SK-N-SH (cell line): Measurements from ENCODE around the gene NT5C1A. TPM values are rescaled to one million over a fixed set of nuclear protein-coding genes. Genes with fewer than 3 reads are reported as not detected.
A peak's percentile ranks its signal among the peaks of the same experiment; 100 is the strongest.

Experiments
- CTCF ChIA-PET: fragments of 300-600, 350-600 bp; formaldehyde crosslinking; extraction: SDS; loops from one replicate; lab custom pipeline; 2021; lab: Yijun Ruan, JAX
- POLR2A ChIA-PET: fragments of 350-600 bp; sonication (Branson Sonifier 250); formaldehyde crosslinking; extraction: SDS; loops from one replicate; lab custom pipeline; 2020; ENCODE audit warnings: antibody characterized with exemption, inconsistent platforms; lab: Yijun Ruan, JAX
- DNase-seq: peaks from one replicate; pipeline ENCODE4 v3.0.0; 2012
- H2AFZ ChIP-seq: fragments of 200-600 bp; sonication (generic); 2 replicates; pipeline ENCODE4 v1.8.1; 2016; ENCODE audit warnings: antibody characterized with exemption, mild to moderate bottlenecking, low read depth
- H3F3A ChIP-seq: fragments of 200-600 bp; sonication (generic); replicated peaks from 2 replicates; pipeline ENCODE3; 2016; ENCODE audit warnings: antibody characterized with exemption, mild to moderate bottlenecking; ENCODE audit not compliant: insufficient read depth
- H3K27ac ChIP-seq, 2 experiments: fragments of 200-500 bp in 1 of 2; fragments of 200-600 bp in 1 of 2; sonication (Bioruptor generic) in 1 of 2; sonication (generic), shearing (Covaris generic) in 1 of 2; 2 replicates each; pipeline versions ENCODE4 v1.5.1 to v1.6.1; 2014 to 2016; ENCODE audit warnings: low read depth in 2 of 2, inconsistent platforms in 1 of 2, low read length in 1 of 2, mild to moderate bottlenecking in 1 of 2, mixed read lengths in 1 of 2
- H3K27me3 ChIP-seq: fragments of 200-600 bp; sonication (generic), shearing (Covaris generic); 2 replicates; pipeline ENCODE4 v1.6.1; 2016; ENCODE audit warnings: mixed run types; ENCODE audit not compliant: insufficient read depth
- H3K36me3 ChIP-seq, 2 experiments: fragments of 200-500 bp in 1 of 2; fragments of 200-600 bp in 1 of 2; sonication (Bioruptor generic) in 1 of 2; sonication (generic) in 1 of 2; replicated peaks in 1 of 2; 2 replicates each; pipeline versions ENCODE3 to v1.5.1; 2014 to 2016; ENCODE audit warnings: low read length in 1 of 2, mild to moderate bottlenecking in 1 of 2; ENCODE audit not compliant: insufficient read depth in 2 of 2, control insufficient read depth in 1 of 2
- H3K4me1 ChIP-seq, 2 experiments: fragments of 200-500 bp in 1 of 2; fragments of 200-600 bp in 1 of 2; sonication (Bioruptor generic) in 1 of 2; sonication (generic), shearing (Covaris generic) in 1 of 2; 2 replicates each; pipeline versions ENCODE4 v1.5.1 to v1.6.1; 2014 to 2016; ENCODE audit warnings: low read depth in 1 of 2, low read length in 1 of 2, mixed run types in 1 of 2; ENCODE audit not compliant: insufficient read depth in 2 of 2, control insufficient read depth in 1 of 2
- H3K4me2 ChIP-seq: fragments of 200-600 bp; sonication (generic), shearing (Covaris generic); 2 replicates; pipeline ENCODE4 v1.6.1; 2017; ENCODE audit warnings: mixed run types
- H3K4me3 ChIP-seq, 2 experiments: fragments of 200-500 bp in 1 of 2; fragments of 200-600 bp in 1 of 2; sonication (Bioruptor generic) in 1 of 2; sonication (generic), shearing (Covaris generic) in 1 of 2; 2 replicates each; pipeline versions ENCODE4 v1.5.1 to v1.8.1; 2014 to 2016; ENCODE audit warnings: low read depth in 2 of 2, inconsistent platforms in 1 of 2, low read length in 1 of 2, mild to moderate bottlenecking in 1 of 2, mixed read lengths in 1 of 2, moderate library complexity in 1 of 2
- H3K79me2 ChIP-seq: fragments of 200-600 bp; sonication (generic); 2 replicates; pipeline ENCODE4 v1.8.1; 2017; ENCODE audit warnings: mild to moderate bottlenecking; ENCODE audit not compliant: insufficient read depth
- H3K9ac ChIP-seq: fragments of 200-600 bp; sonication (generic); 2 replicates; pipeline ENCODE4 v1.6.1; 2017; ENCODE audit warnings: mixed run types
- H3K9me2 ChIP-seq: fragments of 200-600 bp; sonication (generic); 2 replicates; pipeline ENCODE4 v1.6.1; 2017; ENCODE audit warnings: mixed run types
- H3K9me3 ChIP-seq: fragments of 200-600 bp; sonication (generic); 2 replicates; pipeline ENCODE4 v1.6.1; 2017; ENCODE audit warnings: mixed run types, mild to moderate bottlenecking, moderate library complexity
- H4K20me1 ChIP-seq: fragments of 200-600 bp; sonication (generic); 2 replicates; pipeline ENCODE4 v1.6.1; 2017; ENCODE audit warnings: mild to moderate bottlenecking, mixed run types; ENCODE audit not compliant: insufficient read depth
- CHD2 ChIP-seq: fragments of 150-350 bp; IDR thresholded peaks from 2 replicates; pipeline ENCODE4 v1.6.1; 2018; ENCODE audit warnings: low read length; ENCODE audit not compliant: partially characterized antibody
- EP300 ChIP-seq, 2 experiments: IDR thresholded peaks; 2 replicates each; pipeline versions ENCODE4 v1.4.0 to v1.6.1; 2012; ENCODE audit warnings: borderline replicate concordance in 1 of 2, low read depth in 1 of 2, low read length in 1 of 2
- EZH2phosphoT487 ChIP-seq: fragments of 200-600 bp; sonication (generic); IDR thresholded peaks from 2 replicates; pipeline ENCODE4 v1.6.1; 2017; ENCODE audit warnings: low read depth, mixed run types, mild to moderate bottlenecking, antibody characterized with exemption, moderate library complexity, borderline replicate concordance
- FOSL2 ChIP-seq: IDR thresholded peaks from 2 replicates; pipeline ENCODE4 v1.4.0; 2012; ENCODE audit warnings: low read depth, mild to moderate bottlenecking, moderate library complexity, borderline replicate concordance
- GATA2 ChIP-seq: sonication (generic); formaldehyde crosslinking; IDR thresholded peaks from 2 replicates; pipeline ENCODE4 v1.5.0; 2020; ENCODE audit warnings: mild to moderate bottlenecking, missing genetic modification reagents
- IRF3 ChIP-seq: fragments of 150-350 bp; IDR thresholded peaks from 2 replicates; pipeline ENCODE4 v1.6.1; 2016; ENCODE audit warnings: mild to moderate bottlenecking, low read depth, low read length
- MXI1 ChIP-seq: IDR thresholded peaks from 2 replicates; pipeline ENCODE4 v1.6.1; 2012; ENCODE audit warnings: mild to moderate bottlenecking, low read depth, low read length, improper control_type of control experiment
- PBX3 ChIP-seq: IDR thresholded peaks from 2 replicates; pipeline ENCODE4; 2012
- POLR2AphosphoS5 ChIP-seq: IDR thresholded peaks from 2 replicates; pipeline ENCODE4 v1.6.1; 2012; ENCODE audit warnings: low read depth, low read length
- RAD21 ChIP-seq: IDR thresholded peaks from 2 replicates; pipeline ENCODE4 v1.6.1; 2012; ENCODE audit warnings: mild to moderate bottlenecking, low read length
- RCOR1 ChIP-seq: fragments of 150-350 bp; IDR thresholded peaks from 2 replicates; pipeline ENCODE4 v1.6.1; 2017; ENCODE audit warnings: antibody characterized with exemption, low read length
- REST ChIP-seq: IDR thresholded peaks from 2 replicates; pipeline ENCODE4 v1.6.1; 2012; ENCODE audit warnings: mild to moderate bottlenecking, low read depth, low read length, moderate library complexity
- RFX5 ChIP-seq: IDR thresholded peaks from 2 replicates; pipeline ENCODE4 v1.6.1; 2012; ENCODE audit warnings: mild to moderate bottlenecking, improper control_type of control experiment, low read length
- RXRA ChIP-seq: IDR thresholded peaks from 2 replicates; pipeline ENCODE4 v1.4.0; 2012; ENCODE audit warnings: low read depth, mild to moderate bottlenecking, borderline replicate concordance
- SIN3A ChIP-seq: IDR thresholded peaks from 2 replicates; pipeline ENCODE4 v1.6.1; 2012; ENCODE audit warnings: low read depth, mild to moderate bottlenecking, low read length, moderate library complexity, borderline replicate concordance
- TAF1 ChIP-seq: IDR thresholded peaks from 2 replicates; pipeline ENCODE4 v1.6.1; 2012; ENCODE audit warnings: low read depth, mild to moderate bottlenecking, low read length, moderate library complexity, borderline replicate concordance
- TCF12 ChIP-seq: IDR thresholded peaks from 2 replicates; pipeline ENCODE4 v1.4.0; 2012
- TEAD4 ChIP-seq: IDR thresholded peaks from 2 replicates; pipeline ENCODE4 v1.4.0; 2012; ENCODE audit warnings: mild to moderate bottlenecking, borderline replicate concordance; ENCODE audit not compliant: insufficient read depth
- ZBTB33 ChIP-seq: IDR thresholded peaks from 2 replicates; pipeline ENCODE4 v1.4.0; 2012; ENCODE audit warnings: low read depth, borderline replicate concordance
- WGBS: methylation state at CpG from one replicate; pipeline ENCODE4 v1.1.6; 2017; ENCODE audit warnings: low lambda C conversion rate; 5-methylcytosine and 5-hydroxymethylcytosine counted together
- polyA plus RNA-seq, 3 experiments: library from polyadenylated mRNA; depleted of rRNA; stranded (reverse); fragments of >200 nt; gene quantifications; 2 replicates each; pipeline ENCODE4 v1.2.3, GENCODE V29; 2012
- TF ChIP-seq, protein P1 (sequence below): IDR thresholded peaks from 2 replicates; pipeline ENCODE4 v1.4.0; 2012; ENCODE audit warnings: low read depth, borderline replicate concordance
- TF ChIP-seq, protein P2 (sequence below): fragments of 200-600 bp; sonication (generic); IDR thresholded peaks from 2 replicates; pipeline ENCODE4 v1.6.1; 2017; ENCODE audit warnings: antibody characterized with exemption, mild to moderate bottlenecking, moderate library complexity

Gene NT5C1A
- polyA plus RNA-seq, 1 of the 3 experiments (the other 2 are of a cell fraction), result 0.12 TPM

DNA sequence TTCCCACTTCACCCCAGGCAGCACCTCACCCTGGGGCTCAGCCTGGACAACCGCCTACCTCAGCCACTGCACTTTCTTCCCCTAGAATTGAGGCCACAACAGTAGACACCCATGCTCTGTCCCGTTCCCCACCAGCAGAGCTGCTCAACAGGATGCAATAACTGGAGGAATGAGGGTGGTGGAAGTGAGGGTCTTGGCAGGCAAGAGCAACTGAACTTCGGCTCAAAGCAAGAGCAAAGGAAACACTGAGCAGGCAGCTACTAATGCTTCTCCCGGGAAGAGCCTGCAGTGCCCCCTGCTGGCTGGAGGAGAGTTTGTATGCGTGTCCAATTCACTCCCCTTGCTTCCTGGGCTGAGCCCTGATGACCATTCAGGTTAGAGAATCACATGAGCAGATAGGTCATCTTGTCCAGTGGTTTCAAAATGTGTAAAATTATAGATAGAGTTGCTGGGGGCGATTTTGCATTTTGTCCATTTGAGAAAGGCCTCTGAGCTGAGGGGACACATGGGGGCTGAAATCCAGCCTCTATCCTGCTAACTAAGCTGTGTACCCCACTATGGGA is 13.9 kb downstream of the NT5C1A start:
- H2AFZ ChIP-seq, result peak overlapping the region; percentile 60; the same call in 1 of the 2 replicates
- H3K27me3 ChIP-seq, result peaks cover 4% of the 10 kb centered on the region; the same call in 1 of the 2 replicates
- H3K36me3 ChIP-seq, result no peaks in the 10 kb centered on the region
- peak overlapping the region in 1 of 2 experiments; percentile 100; a peak in 2 of 4 replicates for H3K27ac ChIP-seq
- H3K79me2 ChIP-seq, result no peaks in the 10 kb centered on the region
- no peaks in the 10 kb centered on the region for H3K9me3 ChIP-seq
- no peaks in the 10 kb centered on the region for H3F3A ChIP-seq
- 42% methylated on average over 6 of the region's 6 CpGs for WGBS
- H3K9ac ChIP-seq, result no peak overlapping the region
- H3K4me1 ChIP-seq, result peaks cover 0 to 84% of the 10 kb centered on the region in 2 experiments; a peak in 2 of 4 replicates
- peak overlapping the region in 1 of 2 experiments; percentile 53; a peak in 2 of 4 replicates for H3K4me3 ChIP-seq
- ChIA-PET CTCF (interaction anchor here (0.5 to 15.4 kb wide), 41 partner anchors 8 to 272 kb away, joined by 3 to 459 read pairs (median 4); partner anchors contain the start of genes HPCAL4, NT5C1A and PPIE), POLR2A (interaction anchor here (1.0 to 7.5 kb wide), 8 partner anchors 10 to 82 kb away, joined by 3 to 95 read pairs (median 6); partner anchors contain the start of genes HPCAL4, NT5C1A and PPIE)
- no peaks in the 10 kb centered on the region for H4K20me1 ChIP-seq
- DNase-seq, result peak; percentile 70
- no peak overlapping the region for H3K4me2 ChIP-seq
- H3K9me2 ChIP-seq, result no peaks in the 10 kb centered on the region
- no peak for TF ChIP-seq RXRA
- TF ChIP-seq ZBTB33, result no peak
- no peak for TF ChIP-seq PBX3
- no peak for TF ChIP-seq EZH2phosphoT487
- TF ChIP-seq TEAD4, result no peak
- TF ChIP-seq RAD21, result peak; percentile 72
- TF ChIP-seq, protein P1, sequence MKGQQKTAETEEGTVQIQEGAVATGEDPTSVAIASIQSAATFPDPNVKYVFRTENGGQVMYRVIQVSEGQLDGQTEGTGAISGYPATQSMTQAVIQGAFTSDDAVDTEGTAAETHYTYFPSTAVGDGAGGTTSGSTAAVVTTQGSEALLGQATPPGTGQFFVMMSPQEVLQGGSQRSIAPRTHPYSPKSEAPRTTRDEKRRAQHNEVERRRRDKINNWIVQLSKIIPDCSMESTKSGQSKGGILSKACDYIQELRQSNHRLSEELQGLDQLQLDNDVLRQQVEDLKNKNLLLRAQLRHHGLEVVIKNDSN, result no peak
- no peak for TF ChIP-seq EP300 (IDR thresholded peaks at IDR 0.05; ENCODE audit: borderline replicate concordance in 1 of 2, low read depth in 1 of 2, low read length in 1 of 2)
- TF ChIP-seq SIN3A, result no peak
- peak; percentile 34; the same call in 1 of the 2 replicates for TF ChIP-seq RCOR1
- TF ChIP-seq CHD2, result no peak
- TF ChIP-seq RFX5, result no peak
- no peak for TF ChIP-seq TCF12
- no peak for TF ChIP-seq MXI1
- TF ChIP-seq, protein P2, sequence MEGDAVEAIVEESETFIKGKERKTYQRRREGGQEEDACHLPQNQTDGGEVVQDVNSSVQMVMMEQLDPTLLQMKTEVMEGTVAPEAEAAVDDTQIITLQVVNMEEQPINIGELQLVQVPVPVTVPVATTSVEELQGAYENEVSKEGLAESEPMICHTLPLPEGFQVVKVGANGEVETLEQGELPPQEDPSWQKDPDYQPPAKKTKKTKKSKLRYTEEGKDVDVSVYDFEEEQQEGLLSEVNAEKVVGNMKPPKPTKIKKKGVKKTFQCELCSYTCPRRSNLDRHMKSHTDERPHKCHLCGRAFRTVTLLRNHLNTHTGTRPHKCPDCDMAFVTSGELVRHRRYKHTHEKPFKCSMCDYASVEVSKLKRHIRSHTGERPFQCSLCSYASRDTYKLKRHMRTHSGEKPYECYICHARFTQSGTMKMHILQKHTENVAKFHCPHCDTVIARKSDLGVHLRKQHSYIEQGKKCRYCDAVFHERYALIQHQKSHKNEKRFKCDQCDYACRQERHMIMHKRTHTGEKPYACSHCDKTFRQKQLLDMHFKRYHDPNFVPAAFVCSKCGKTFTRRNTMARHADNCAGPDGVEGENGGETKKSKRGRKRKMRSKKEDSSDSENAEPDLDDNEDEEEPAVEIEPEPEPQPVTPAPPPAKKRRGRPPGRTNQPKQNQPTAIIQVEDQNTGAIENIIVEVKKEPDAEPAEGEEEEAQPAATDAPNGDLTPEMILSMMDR, result peak; percentile 80
- peak; percentile 21; the same call in 1 of the 2 replicates for TF ChIP-seq TAF1
- TF ChIP-seq REST, result no peak
- TF ChIP-seq IRF3, result no peak
- TF ChIP-seq FOSL2, result no peak
- TF ChIP-seq POLR2AphosphoS5, result no peak
- TF ChIP-seq GATA2 (CRISPR knock-in tag), result no peak
